Stimulated activated CD8-positive, alpha-beta memory T cell treated with anti-CD3 and anti-CD28 coated beads, Interleukin-15, amount 100 ng/mL, for 24 hours (primary cell): ENCODE results near the gene ZBTB45.
A peak's percentile ranks its signal among the peaks of the same experiment; 100 is the strongest.

Experiments used
- DNase-seq: peaks from one replicate; pipeline ENCODE4 v3.0.0-alpha.2; 2020; ENCODE audit warnings: low read depth

Gene ZBTB45

GRCh38 chr19:58538257-58539168, 18.9 kb upstream of the ZBTB45 start:
- no peak for DNase-seq

GRCh38 chr19:58536852-58537798, 17.5 kb upstream of the ZBTB45 start:
- no peak for DNase-seq

GRCh38 chr19:58535857-58536256, 16.2 kb upstream of the ZBTB45 start:
- no peak for DNase-seq

DNA sequence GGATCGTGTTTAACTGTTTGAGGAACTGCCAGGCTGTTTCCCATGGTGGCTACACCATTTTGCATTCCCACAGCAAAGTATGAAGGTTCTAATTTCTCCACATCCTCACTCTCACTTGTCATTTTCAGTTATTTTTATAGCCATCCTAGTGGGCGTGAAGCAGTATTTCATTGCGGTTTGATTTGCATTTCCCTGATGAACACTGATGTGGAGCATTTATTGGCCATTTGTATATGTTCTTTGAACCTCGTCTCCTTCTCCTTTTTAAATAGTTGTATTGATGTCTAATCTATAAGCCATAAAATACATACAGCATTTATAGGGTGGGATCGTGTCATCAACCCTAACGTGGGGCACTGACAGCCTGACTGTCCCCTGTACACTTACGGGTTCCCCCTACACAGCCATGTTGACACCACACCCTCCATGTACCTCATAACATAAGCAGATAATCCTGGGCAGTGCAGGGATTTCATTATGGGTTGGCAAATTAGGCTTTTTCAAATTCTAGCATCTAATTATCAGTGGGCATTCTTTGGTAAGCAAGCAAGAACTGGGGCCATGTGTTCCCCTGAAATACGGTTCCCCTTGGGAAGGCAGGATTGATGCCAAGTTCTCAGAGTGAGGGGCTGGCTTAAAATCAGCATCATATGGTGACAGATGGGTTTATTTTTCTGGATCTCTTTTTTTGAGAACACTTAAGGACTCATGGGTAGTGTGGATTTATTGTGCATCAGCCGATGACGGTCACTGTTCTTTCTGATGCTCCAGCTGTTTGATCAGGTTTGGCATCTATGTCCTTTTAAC, 11.6 kb upstream of the ZBTB45 start:
- no peak for DNase-seq

- no peak for DNase-seq
Measured at GRCh38 chr19:58529405-58529804, 9.8 kb upstream of the ZBTB45 start.

DNA sequence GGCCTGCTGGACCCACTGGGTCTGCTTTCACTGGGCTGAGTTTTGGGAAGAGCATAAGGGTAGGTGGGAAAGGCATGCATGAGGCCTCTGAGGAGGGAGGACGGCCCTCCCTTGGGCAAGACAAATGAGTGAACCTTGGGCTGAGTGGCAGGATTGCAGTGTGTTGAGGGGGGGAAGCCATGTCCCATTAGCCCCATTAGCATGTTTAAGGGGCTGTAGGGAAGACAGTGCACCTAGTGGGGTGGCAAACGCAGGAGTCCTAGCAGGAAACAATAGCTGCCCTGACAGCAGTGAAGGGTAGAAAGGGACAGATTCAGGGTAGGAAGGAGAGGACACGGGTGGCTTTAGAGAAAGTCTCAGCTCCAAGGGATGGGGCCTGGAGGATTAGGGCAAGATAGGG, 3.1 kb upstream of the ZBTB45 start:
- DNase-seq = no peak

DNA sequence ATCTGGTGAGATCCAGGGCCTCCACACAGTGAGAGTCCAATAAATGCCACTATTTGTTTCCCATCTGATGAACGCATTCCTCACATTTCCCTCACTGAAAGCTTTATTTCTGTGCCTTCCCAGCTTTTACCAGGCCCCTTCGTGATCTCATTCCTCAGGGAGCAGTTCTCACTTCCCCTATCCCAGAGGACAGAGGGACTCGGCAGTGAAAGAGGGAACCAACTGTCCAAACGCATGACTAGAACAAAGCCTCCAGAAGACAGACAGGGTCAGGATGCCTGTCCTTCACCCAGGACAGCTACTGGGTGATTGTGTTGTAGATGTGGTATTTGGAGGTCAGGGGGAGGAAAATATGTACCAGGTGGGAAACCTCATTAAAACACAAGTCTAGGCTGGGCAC, 2.0 kb upstream of the ZBTB45 start:
- DNase-seq = no peak

DNA sequence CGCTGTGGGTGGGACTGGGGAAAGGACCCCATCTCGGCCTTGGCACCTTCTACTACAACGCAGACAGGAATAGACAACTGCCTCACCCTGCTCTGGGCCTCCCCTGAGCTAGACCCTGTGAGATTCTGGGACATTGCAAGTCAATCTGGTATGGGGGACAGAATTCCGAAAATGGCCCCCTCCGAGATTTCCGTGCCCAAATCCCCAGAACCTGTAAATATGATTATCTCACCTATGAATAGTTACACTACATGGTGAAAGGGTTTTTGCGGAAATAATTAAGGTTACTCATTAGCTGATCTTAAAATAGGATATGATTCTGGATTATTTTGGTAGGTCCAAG, 618 bp upstream of the ZBTB45 start:
- no peak for DNase-seq

- no peak for DNase-seq
Measured at GRCh38 chr19:58519087-58519354, 589 bp downstream of the ZBTB45 start.

DNA sequence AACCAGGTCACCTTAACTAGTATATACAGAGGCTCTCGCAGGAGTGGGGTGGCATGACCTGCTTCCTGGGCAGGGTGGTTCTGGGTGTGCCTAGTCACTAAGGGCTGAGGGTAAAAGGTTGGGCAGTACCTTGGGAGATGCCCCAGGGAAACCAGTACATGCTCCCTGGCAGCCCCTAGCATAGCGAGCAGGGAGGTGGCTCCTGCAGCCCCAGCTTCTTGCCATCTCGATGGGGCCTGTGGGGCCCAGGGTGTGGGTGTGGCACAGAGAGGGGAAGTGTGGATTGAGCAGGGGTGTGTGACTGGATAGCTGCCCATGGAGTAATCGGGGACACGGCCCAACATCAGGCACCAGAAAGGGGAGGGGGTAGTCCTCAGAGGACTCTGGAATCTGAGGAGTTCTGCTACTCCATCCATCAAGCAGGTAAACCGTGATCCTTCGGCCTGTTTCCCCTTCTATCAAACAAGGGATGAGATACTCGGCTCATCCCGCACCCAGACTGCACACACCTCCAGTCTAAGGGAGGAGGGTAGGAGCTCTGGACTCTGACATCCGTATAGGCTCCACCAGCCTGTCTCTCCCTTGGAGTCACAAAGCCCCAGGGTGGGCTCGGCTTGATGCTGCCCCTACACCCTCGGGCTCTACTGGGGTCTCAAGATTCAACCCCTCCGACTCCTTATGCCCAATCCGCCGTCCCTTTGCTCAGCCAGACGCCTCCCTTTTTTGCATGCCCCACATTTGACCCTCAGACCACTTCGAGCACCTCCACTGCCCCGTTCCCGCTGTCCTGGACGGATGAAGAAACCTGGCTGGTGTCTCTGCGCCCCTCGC, 1.1 kb downstream of the ZBTB45 start:
- DNase-seq = no peak

- no peak for DNase-seq
Measured at GRCh38 chr19:58516964-58517833, 2.4 kb downstream of the ZBTB45 start.

DNA sequence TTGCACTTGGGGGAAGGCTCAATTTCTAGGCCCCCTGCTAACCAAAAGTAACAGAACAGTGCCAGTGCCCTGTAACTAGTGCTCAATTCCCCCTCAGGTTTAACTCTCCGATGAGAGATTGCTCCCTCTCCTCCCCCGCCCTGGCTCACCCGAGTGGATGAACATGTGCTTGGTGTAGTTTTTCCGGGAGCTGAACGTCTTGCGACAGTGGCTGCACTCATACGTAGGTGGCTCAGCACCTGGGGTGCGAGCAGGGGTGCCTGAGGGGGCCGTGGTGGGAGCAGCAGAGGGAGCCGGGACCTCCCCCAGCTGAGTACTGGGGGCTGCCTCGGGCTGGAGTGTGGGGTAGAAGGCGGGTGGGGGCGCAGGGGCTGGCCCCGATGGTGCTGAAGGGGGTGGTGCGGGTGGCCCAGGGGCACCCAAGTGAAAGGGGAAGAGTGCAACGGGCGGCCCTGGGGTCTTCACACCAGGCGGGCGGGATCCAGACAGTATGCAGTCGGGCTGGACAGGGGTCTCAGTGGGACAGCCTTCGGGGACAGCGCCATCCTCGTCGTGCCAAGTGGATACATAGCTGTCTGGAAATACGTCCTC, 3.3 kb downstream of the ZBTB45 start:
- no peak for DNase-seq

DNA sequence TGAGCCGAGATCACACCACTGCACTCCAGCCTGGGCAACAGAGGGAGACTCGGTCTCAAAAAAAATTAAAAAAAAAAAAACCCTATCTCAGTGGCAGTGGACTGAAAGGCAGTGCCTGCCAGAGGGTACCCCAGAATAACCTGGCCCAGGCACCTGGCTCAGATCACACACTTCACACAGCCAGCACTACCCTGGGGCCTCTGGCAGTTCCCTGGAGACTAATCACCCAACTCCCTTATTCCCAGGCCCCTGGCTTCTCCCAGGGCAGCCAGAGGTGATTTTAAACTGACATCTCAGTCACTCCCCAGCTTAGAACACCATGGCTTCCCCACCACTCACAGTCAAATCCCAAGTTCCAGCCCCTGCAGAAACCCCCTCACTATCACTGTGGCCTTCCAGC, 4.4 kb downstream of the ZBTB45 start:
- no peak for DNase-seq

- no peak for DNase-seq
Measured at GRCh38 chr19:58514564-58515022, 5.0 kb downstream of the ZBTB45 start.

- DNase-seq = peak; percentile 95
Measured at GRCh38 chr19:58513694-58514563, 5.7 kb downstream of the ZBTB45 start.

DNA sequence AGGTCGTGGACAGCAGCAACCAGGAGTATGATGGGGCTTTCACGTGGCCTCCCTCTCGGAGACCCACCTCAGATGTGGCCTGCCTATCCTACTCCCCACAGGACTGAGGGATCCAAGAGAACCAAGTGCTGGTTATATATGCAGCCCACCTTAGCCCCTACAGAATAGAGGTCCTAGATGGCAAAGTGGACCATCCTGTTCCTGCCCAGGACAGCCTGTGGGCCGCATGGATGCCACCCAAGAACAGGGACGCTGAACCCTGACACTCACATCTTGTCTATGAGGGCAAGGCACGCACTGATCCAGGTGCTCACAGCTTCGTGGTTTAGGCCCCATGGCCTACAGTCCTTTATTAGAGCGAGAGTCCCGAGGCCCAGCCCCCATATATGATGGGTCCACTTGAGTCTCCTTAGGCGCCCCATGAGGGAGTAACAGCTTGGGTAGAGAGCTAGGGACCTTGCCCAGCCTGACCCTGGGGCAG, 6.4 kb downstream of the ZBTB45 start:
- no peak for DNase-seq

DNA sequence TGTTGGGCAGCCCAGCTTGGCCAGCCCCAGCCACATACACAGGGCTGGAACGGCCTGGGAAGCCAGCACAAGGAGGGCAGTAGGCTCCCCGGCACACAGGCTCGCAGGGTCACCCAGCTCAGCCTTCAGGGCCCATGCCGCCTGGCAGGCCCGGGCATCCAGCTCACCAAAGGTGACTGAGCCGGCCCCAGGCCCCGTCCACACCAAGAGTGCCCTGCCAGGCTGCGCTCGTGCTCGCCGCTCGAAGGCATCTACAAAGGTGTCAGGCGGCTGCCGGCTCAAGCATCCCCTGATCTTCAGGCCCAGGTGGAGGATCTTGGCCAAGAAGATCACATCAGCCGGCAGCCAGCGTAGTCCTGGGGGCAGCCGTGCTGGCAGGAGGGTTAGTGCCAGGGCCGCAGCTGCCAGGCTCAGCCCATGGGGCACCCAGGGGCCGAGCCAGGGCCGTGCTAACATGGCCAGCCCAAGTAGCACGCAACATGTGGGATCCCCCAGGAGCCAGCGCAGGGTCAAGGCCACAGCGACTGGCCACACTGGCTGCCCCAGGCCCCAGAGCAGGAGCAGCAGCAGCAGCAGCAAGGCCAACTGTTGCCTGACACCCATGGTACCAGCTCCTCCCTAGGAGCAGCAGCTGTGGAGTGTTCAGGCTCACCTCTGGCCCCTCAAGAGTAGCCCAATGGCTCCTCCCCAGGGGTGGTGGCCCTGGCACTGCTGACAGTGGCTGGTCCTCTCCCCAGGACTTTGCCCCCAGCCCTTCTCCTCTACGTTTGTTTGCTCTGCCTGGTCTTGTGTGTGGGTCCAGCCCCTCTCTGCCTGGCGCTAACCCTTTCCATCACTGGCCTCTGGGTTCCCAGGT, 8.0 kb downstream of the ZBTB45 start, which contains the start of gene SLC27A5:
Gene SLC27A5 (minus strand): TSS at position 640 of the 856 bp plus-strand sequence. CDS start 37 bp downstream, at position 603.
- DNase-seq = no peak
